ENCODE data around the gene NTNG2.

Gene NTNG2

GRCh38 chr9:132268725-132269352 lies 107.0 kb downstream of the NTNG2 start:
- DNase-seq = peak; percentile 36

- peak; percentile 3 for DNase-seq
Observed at GRCh38 chr9:132269704-132270516, 108.1 kb downstream of the NTNG2 start.

GRCh38 chr9:132274861-132275260 lies 113.0 kb downstream of the NTNG2 start:
- no peak for DNase-seq

GRCh38 chr9:132283165-132283564 lies 121.3 kb downstream of the NTNG2 start:
- DNase-seq = no peak

GRCh38 chr9:132283863-132284262 lies 122.0 kb downstream of the NTNG2 start:
- no peak for DNase-seq

GRCh38 chr9:132287256-132287760 lies 125.5 kb downstream of the NTNG2 start:
- DNase-seq = no peak

GRCh38 chr9:132288361-132288760 lies 126.5 kb downstream of the NTNG2 start:
- DNase-seq = no peak

GRCh38 chr9:132288966-132289365 lies 127.1 kb downstream of the NTNG2 start:
- no peak for DNase-seq

- no peak for DNase-seq
Observed at GRCh38 chr9:132293145-132293721, 131.4 kb downstream of the NTNG2 start.

Measured in NCI-H146 (cell line).